ENCODE results near the gene PITPNM2.
"Not testable (repeated sequence)": the region's sequence is repeated elsewhere in the genome, so short reads cannot be mapped to it uniquely, and the experiment has no call there.

Gene PITPNM2

DNA sequence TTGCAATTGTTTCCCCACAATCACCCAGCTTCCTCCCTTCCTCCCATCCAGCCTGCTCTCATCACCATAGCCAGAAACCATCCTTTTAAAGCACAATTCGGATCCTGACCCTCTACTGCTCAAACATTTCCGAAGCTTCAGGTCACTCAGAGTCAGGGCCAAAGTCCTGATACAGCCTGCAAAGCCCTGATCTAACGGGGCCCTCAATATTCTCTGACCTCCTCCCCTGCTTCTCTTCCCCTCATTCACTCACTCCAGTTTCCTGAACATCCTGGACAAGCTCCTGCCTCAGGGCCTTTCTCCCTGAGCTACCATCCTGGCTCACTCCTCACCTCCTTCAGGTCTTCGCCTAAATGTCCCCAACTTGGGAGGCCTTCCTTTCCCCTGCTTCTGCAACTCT, 46.1 kb downstream of the PITPNM2 start:
- intact Hi-C loops (cut with DNase I), result no loop called here
- DNase-seq, result no peak

- DNase-seq; intact Hi-C loops (cut with DNase I): not testable (repeated sequence)
These were observed 46.8 kb downstream of the PITPNM2 start for GRCh38 chr12:123104094-123104493.

- DNase-seq, result no peak
- intact Hi-C loops (cut with DNase I), result no loop called here
These were observed 47.9 kb downstream of the PITPNM2 start for GRCh38 chr12:123102781-123103503.

- intact Hi-C loops (cut with DNase I), result no loop called here
These were observed 48.5 kb downstream of the PITPNM2 start for GRCh38 chr12:123102366-123102765.

GRCh38 chr12:123101526-123101925, 49.4 kb downstream of the PITPNM2 start:
- no peak for DNase-seq
- intact Hi-C loops (cut with DNase I), result no loop called here

More at GRCh38 chr12:123102366-123102765, 48.5 kb downstream of the PITPNM2 start:
- no peak for DNase-seq
